Motor neuron (in vitro differentiated cells): ENCODE measurements around the gene DNAI7. TPM values are rescaled to one million over a fixed set of nuclear protein-coding genes. Genes with fewer than 3 reads are reported as not detected.

Experiments used
- ATAC-seq, 8 experiments: fragments of 200-7000 bp; cut with Tn5 transposase; replicated peaks in 6 of 8; 2 replicates each; pipeline ENCODE4 v1.8.0; 2021; ENCODE audit warnings: mild to moderate bottlenecking in 8 of 8, moderate library complexity in 8 of 8
- H3K27ac ChIP-seq, 2 donors: fragments of 250-450 bp; sonication (Bioruptor Pico); 2 replicates each; pipeline ENCODE4 v1.9.0; 2021; ENCODE audit warnings: antibody characterized with exemption in 2 of 2, mild to moderate bottlenecking in 2 of 2, moderate library complexity in 1 of 2
- H3K4me1 ChIP-seq, 2 donors: fragments of 250-450 bp; sonication (Bioruptor Pico); replicated peaks in 1 of 2; 2 replicates each; pipeline ENCODE4 v1.6.1; 2021; ENCODE audit warnings: antibody characterized with exemption in 2 of 2, mild to moderate bottlenecking in 2 of 2, moderate library complexity in 1 of 2
- H3K4me3 ChIP-seq, 5 donors: fragments of 250-450 bp; sonication (Bioruptor Pico); 2 replicates each; pipeline ENCODE4 v1.9.0; 2021; ENCODE audit warnings: antibody characterized with exemption in 5 of 5, mild to moderate bottlenecking in 5 of 5, moderate library complexity in 4 of 5
- WGBS, 10 experiments: fragments of 450-650 bp; shearing (Covaris generic); methylation state at CpG; one replicate each; pipeline ENCODE4 v1.0.0; 2022; 5-methylcytosine and 5-hydroxymethylcytosine counted together
- in situ Hi-C, 9 experiments: fragments of 400-800 bp; cut with MboI; loops; one replicate each; pipeline ENCODE4 v1.15.0; 2021; ENCODE audit warnings: low sequenced_read_pairs in 9 of 9, low pct_unique_long_range_greater_than_20kb in 2 of 9; ENCODE audit not compliant: unreplicated experiment in 9 of 9
- total RNA-seq, 8 experiments: library from RNA; unstranded; fragments of 300-600 nt; gene quantifications; 2 replicates each; pipeline versions ENCODE4 v1.2.3 to v1.2.4, GENCODE V29; 2022

The DNAI7 gene
- total RNA-seq, 8 experiments from 2014 or later = 0.58 to 13.3 (median 1.5) TPM; not detected in 1

GRCh38 chr12:25152055-25152454, 42.9 kb downstream of the DNAI7 start:
- Histone ChIP-seq H3K4me1 (no peaks in the 10 kb centered on the region), H3K27ac (no peak overlapping the region), H3K4me3 (no peak overlapping the region)
- WGBS, 10 experiments = 54 to 88% (median 75%) methylated on average over 2 to 5 of the region's 5 CpGs; no CpG with 5 or more reads in 1 of the 10 experiments
- ATAC-seq = no peak
- in situ Hi-C loops = no loop called here

- in situ Hi-C loops = no loop called here
- H3K4me3 ChIP-seq = no peak overlapping the region
- ATAC-seq = peak; percentile 78 to 100 (median 98)
- H3K4me1 ChIP-seq = no peaks in the 10 kb centered on the region
- WGBS, 10 experiments = 3 to 100% (median 51%) methylated on average over 1 to 5 of the region's 5 CpGs; no CpG with 5 or more reads in 2 of the 10 experiments
- H3K27ac ChIP-seq = no peak overlapping the region
Observed at GRCh38 chr12:25151476-25151875, 43.5 kb downstream of the DNAI7 start.

- in situ Hi-C loops = loop anchor here in 2 of 9 experiments (25.0 kb wide), 1 partner anchor 159 kb away; no protein-coding TSS in a partner anchor
- no peak overlapping the region for H3K4me3 ChIP-seq
- ATAC-seq = no peak
- 60 to 100% (median 86%) methylated on average over 1 of the region's 1 CpG; no CpG with 5 or more reads in 3 of the 10 experiments for WGBS, 10 experiments
- H3K4me1 ChIP-seq = no peaks in the 10 kb centered on the region
- H3K27ac ChIP-seq = no peak overlapping the region
Observed at GRCh38 chr12:25146686-25147085, 48.3 kb downstream of the DNAI7 start.

- 40 to 100% (median 100%) methylated on average over 1 of the region's 6 CpGs; no CpG with 5 or more reads in 7 of the 10 experiments for WGBS, 10 experiments
- in situ Hi-C loops = loop anchor here in 3 of 9 experiments (10.0 to 25.0 kb wide), 2 partner anchors 148 to 151 kb away; no protein-coding TSS in a partner anchor
- no peak overlapping the region for H3K4me3 ChIP-seq
- peak in 4 of 8 experiments; percentile 9 to 85 (median 64) for ATAC-seq
- H3K27ac ChIP-seq = no peak overlapping the region
- no peaks in the 10 kb centered on the region for H3K4me1 ChIP-seq
Observed at GRCh38 chr12:25135531-25136154, 59.3 kb downstream of the DNAI7 start.

GRCh38 chr12:25131270-25131669, 63.7 kb downstream of the DNAI7 start:
- in situ Hi-C loops = loop anchor here in 3 of 9 experiments (10.0 to 25.0 kb wide), 2 partner anchors 144 to 146 kb away; no protein-coding TSS in a partner anchor
- WGBS, 10 experiments = 17 to 90% (median 40%) methylated on average over 1 to 2 of the region's 2 CpGs; no CpG with 5 or more reads in 4 of the 10 experiments
- ATAC-seq = no peak

GRCh38 chr12:25130741-25131188, 64.2 kb downstream of the DNAI7 start:
- Histone ChIP-seq H3K4me1 (no peaks in the 10 kb centered on the region), H3K27ac (no peak overlapping the region), H3K4me3 (no peak overlapping the region)
- peak in 2 of 8 experiments; percentile 36 to 37 for ATAC-seq
- in situ Hi-C loops = loop anchor here in 3 of 9 experiments (10.0 to 25.0 kb wide), 2 partner anchors 143 to 146 kb away; no protein-coding TSS in a partner anchor

More at GRCh38 chr12:25131270-25131669, 63.7 kb downstream of the DNAI7 start:
- Histone ChIP-seq H3K27ac (no peak overlapping the region), H3K4me1 (no peaks in the 10 kb centered on the region), H3K4me3 (no peak overlapping the region)

GRCh38 chr12:25126746-25127145, 68.2 kb downstream of the DNAI7 start:
- ATAC-seq = no peak
- H3K4me3 ChIP-seq = no peak overlapping the region
- no peak overlapping the region for H3K27ac ChIP-seq
- WGBS, 10 experiments = 13 to 100% (median 100%) methylated on average over 1 of the region's 1 CpG; no CpG with 5 or more reads in 3 of the 10 experiments
- H3K4me1 ChIP-seq = no peaks in the 10 kb centered on the region
- in situ Hi-C loops = loop anchor here in 3 of 9 experiments (10.0 to 25.0 kb wide), 2 partner anchors 139 to 142 kb away; no protein-coding TSS in a partner anchor

- in situ Hi-C loops = loop anchor here in 3 of 9 experiments (10.0 to 25.0 kb wide), 2 partner anchors 139 to 141 kb away; no protein-coding TSS in a partner anchor
- Histone ChIP-seq H3K27ac (no peak overlapping the region), H3K4me1 (no peaks in the 10 kb centered on the region), H3K4me3 (no peak overlapping the region)
- no peak for ATAC-seq
Observed at GRCh38 chr12:25126101-25126500, 68.9 kb downstream of the DNAI7 start.

GRCh38 chr12:25124493-25124892, 70.5 kb downstream of the DNAI7 start:
- H3K4me3 ChIP-seq = no peak overlapping the region
- H3K27ac ChIP-seq = no peak overlapping the region
- in situ Hi-C loops = loop anchor here in 1 of 9 experiments (10.0 kb wide), 1 partner anchor 140 kb away; no protein-coding TSS in a partner anchor
- H3K4me1 ChIP-seq = no peaks in the 10 kb centered on the region
- ATAC-seq = no peak

- Histone ChIP-seq H3K4me1 (no peaks in the 10 kb centered on the region), H3K4me3 (no peak overlapping the region), H3K27ac (no peak overlapping the region)
- WGBS, 10 experiments = 20 to 100% (median 60%) methylated on average over 1 of the region's 1 CpG; no CpG with 5 or more reads in 1 of the 10 experiments
- ATAC-seq = no peak
- in situ Hi-C loops = loop anchor here in 1 of 9 experiments (10.0 kb wide), 1 partner anchor 138 kb away; no protein-coding TSS in a partner anchor
Observed at GRCh38 chr12:25123126-25123525, 71.8 kb downstream of the DNAI7 start.

- Histone ChIP-seq H3K4me3 (no peak overlapping the region), H3K27ac (no peak overlapping the region), H3K4me1 (no peaks in the 10 kb centered on the region)
- ATAC-seq = no peak
- in situ Hi-C loops = loop anchor here in 1 of 9 experiments (10.0 kb wide), 1 partner anchor 137 kb away; no protein-coding TSS in a partner anchor
- WGBS, 10 experiments = 60 to 100% (median 92%) methylated on average over 1 to 3 of the region's 3 CpGs; no CpG with 5 or more reads in 1 of the 10 experiments
Observed at GRCh38 chr12:25121916-25122315, 73.0 kb downstream of the DNAI7 start.

GRCh38 chr12:25121110-25121509, 73.8 kb downstream of the DNAI7 start:
- no peak overlapping the region for H3K27ac ChIP-seq
- no peak overlapping the region for H3K4me3 ChIP-seq
- WGBS, 10 experiments = 40 to 86% (median 80%) methylated on average over 1 to 6 of the region's 6 CpGs; no CpG with 5 or more reads in 3 of the 10 experiments
- no peak for ATAC-seq
- in situ Hi-C loops = loop anchor here in 1 of 9 experiments (10.0 kb wide), 1 partner anchor 136 kb away; no protein-coding TSS in a partner anchor
- H3K4me1 ChIP-seq = no peaks in the 10 kb centered on the region

GRCh38 chr12:25119020-25119419, 75.9 kb downstream of the DNAI7 start:
- 10 to 100% (median 85%) methylated on average over 1 of the region's 1 CpG for WGBS, 10 experiments
- in situ Hi-C loops = no loop called here
- Histone ChIP-seq H3K4me3 (no peak overlapping the region), H3K4me1 (no peaks in the 10 kb centered on the region), H3K27ac (no peak overlapping the region)
- ATAC-seq = no peak
